Ramos (cell line): ENCODE data around the gene NFIA.

ENCODE experiments used
- in situ Hi-C: fragments of 300-500 bp; cut with MboI; formaldehyde crosslinking; loops from one replicate; pipeline ENCODE4 v1.14.3; 2022; ENCODE audit warnings: low sequenced_read_pairs; ENCODE audit not compliant: unreplicated experiment

NFIA gene

DNA sequence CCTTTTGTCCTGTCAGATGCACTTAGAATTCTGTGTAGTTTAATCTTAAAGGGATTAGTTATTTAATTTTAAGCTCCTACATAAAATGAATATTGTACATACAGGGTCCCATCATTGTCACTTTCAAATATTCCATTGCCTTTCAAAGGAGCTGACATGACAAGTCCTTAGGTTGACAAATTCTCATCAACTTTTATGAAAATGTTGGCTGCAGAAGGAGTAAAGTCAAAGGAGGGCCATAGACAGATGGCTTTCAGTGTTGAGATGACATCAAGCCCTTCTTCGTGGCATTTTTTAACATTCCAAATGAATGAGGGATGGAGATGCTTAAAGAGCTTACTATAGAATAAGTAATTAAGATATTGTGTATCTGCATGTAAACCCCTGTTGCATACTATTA lies 15.4 kb downstream of the NFIA start:
- in situ Hi-C loops, result no loop called here

DNA sequence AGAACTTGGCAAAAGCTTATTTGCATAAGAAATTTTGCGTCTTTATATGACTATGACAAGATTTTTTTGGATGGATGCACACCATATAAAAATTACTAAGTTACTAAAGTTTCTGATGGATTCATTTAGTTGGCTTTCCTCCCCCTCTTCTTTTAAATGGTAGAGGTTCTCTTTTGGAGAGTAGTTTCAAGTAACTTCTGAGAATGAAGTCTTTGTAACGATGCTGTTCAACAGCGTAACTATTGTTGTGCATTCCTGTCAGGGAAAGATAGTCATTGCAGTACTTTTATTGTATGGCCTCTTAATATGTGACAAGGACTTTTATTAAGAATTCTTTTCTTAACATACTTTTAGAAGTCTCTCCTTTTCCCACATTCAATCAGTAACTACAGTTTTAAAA lies 16.0 kb downstream of the NFIA start:
- in situ Hi-C loops, result no loop called here

DNA sequence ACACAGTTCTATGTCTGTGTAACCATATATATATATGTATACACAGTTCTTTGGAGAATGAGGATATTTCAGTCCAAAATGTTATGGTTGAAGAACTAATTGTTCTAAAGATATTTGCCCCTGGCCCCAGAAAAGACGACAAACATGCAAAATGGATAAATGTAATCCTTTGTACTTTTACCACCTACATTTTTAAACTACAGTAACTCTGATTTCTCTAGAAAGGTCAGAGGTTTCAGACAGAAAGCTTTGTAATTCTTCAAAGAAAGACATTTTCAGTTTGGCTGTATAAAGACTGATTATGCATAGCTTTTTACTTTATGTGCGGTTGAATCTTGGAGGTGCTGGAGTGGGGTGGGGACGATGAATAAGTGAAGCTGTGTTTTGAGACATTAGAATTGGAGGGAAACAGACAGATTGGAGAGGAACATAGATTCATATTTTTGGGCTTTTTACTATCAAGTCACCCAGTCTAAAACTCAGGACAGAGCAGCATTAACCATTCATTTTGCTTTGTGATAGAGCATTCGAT lies 16.6 kb downstream of the NFIA start:
- in situ Hi-C loops, result no loop called here

DNA sequence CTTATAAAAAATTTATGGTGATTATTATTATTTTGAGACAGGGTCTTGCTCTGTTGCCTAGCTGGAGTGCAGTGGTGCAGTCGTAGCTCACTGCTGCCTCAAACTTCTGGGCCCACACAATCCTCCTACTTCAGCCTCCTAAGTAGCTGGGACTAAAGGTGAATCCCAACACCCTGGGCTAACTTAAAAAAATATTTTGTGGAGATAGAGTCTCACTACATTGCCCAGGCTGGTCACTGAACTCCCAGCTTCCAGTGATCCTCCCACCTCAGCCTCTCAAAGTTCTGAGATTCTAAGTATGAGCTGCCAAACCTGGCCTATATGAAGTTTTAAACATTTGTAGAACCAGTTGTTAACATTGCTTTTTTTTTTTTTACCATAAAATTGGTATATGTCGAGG lies 18.2 kb downstream of the NFIA start:
- in situ Hi-C loops, result no loop called here

DNA sequence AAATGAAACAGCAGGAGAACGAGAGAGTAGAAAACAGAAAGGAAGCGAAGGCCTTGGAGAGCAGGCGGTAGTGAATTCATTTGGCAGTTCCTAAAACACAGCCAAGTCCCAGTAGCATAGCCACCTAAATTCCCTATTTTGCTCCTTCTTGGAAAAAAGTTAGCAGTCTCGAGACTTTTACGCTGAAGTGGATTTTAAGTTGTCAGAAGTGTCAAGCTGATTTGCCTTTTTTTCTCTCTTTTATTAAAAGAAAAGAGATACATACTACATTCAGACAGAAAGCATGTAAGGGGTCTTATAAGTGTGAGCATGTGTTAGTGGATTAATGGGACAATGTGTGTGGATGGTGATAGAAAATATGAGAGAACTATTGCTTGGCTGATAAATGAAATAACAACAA lies 19.2 kb downstream of the NFIA start:
- in situ Hi-C loops, result no loop called here

DNA sequence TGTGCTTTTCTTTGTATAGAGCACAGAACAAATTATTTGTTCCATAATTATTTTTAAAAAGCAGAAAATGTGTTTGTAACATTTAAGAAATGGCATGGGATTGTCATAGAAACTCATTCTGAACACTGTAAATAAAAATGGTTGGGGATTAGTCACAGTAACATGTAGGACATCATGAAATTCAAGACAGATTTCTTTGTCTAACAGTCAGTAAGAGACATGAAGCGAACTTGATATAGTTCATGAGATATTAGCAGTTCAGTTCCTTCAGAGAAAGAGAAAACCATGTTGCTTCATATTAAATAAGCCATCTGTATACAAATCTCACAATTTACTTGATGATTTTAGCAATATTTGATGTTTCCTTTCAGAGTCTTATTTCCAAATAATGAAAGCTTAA lies 19.7 kb downstream of the NFIA start:
- in situ Hi-C loops, result no loop called here

DNA sequence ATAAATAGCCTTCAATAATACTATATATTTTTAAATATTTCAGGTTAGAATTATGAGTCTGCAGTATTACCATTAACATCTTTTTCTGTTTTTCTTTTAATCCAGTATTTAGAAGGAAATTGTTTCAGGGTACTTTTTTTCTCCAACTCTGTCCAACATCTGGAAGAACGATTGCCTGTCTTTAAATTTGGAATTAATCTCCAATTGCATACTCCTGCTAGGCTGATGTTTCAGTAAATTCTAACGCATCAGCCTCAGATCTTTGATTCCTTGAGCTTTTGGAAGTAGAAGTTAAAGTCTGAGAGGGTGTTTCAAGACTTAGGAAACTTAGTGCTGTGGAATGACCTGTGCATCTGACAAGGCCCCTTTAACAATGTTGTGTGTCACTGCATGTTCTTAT lies 20.3 kb downstream of the NFIA start:
- in situ Hi-C loops, result no loop called here

DNA sequence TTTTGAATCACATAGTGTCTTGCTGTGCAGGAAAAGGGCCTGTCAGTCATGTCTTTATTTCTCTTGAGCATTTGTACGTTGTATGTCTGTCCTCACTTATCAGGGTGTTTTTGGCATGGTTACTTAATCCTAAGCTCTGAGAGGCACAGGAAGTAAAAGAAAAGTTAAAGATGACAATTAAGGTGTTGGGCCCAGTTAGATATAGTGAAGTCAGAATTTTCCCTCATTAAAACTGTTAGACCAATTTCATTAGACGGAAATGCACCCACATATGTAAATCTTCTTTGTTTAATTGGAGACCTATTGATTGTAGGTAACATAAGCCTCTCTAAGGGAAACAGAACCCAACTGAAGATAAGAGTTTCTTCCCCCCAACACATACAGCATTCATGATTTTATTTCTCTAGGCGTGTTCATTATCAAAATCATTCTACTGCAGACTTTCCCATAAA lies 21.9 kb downstream of the NFIA start:
- in situ Hi-C loops, result no loop called here

DNA sequence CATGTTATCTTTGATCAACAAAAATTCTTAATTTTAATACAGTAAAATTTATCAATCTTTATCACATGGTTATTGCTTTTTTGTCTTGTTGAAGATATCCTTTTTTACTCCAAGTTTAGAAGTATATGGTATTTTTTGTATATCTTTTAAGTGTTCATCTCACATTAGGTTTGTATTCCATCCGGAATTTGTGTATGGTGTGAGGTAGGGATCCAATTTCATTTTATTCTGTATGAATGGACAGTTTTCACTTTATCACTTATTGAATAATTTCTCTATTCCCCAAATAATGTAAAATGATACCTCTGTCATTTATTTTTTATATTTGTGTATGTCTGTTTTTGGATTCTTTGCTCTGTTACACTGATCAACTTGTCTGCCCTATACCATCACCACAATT lies 25.3 kb downstream of the NFIA start:
- in situ Hi-C loops, result no loop called here

DNA sequence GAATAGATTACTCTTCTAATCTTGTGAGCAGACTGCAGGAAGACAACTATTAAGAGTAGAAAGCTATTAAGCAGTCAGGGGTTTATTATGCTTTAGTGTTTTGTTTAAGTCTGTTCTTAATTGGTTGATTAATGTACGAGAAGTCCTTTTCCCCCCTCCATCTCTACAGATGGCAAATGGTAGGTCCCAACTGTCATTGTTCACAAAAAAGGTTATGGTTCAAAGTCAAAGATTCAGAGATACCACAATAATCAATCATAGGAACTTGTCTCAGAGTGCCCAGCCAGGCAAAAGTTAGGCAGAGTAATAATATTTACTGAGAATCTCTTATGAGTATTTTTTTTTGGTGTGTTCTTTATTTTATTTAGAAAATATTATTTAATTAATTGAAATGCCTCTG lies 26.8 kb downstream of the NFIA start:
- in situ Hi-C loops, result no loop called here

DNA sequence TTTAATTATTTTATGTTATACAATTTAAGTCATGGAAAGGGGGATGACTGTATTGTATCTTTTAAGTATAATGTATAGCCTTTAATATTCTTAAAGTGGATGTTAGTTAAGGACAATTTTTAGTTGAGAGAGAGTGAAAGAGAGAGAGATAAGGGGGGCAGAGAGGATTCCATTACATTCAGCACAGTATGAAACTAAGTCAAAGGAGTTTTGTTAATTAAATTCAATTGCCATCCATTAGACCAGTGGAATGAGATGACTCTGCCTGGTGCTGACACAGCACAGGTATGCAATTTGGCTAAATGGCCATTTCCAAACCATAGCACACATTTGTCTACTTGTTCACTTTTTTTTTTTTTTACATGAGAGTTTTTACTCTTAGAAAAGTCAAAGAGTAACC lies 27.5 kb downstream of the NFIA start:
- in situ Hi-C loops, result no loop called here

DNA sequence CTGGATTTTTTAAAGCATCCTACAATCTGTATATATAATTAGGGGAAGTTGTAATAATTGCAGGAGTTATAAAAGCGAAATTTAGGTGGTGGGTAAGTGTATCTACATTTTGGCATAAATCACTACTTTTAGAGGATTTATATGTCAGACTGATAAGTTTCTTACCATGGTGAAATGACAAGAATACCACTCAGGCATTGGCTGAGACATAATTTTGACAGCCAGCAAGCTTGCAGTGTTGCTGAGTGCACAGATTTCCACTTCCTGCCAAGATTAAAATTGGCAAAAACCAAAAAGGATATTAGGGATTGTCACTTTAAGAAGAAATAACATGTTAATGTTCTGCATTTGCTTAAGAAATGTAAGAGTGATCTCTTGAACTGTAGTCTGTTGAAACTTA lies 28.2 kb downstream of the NFIA start:
- in situ Hi-C loops, result no loop called here

DNA sequence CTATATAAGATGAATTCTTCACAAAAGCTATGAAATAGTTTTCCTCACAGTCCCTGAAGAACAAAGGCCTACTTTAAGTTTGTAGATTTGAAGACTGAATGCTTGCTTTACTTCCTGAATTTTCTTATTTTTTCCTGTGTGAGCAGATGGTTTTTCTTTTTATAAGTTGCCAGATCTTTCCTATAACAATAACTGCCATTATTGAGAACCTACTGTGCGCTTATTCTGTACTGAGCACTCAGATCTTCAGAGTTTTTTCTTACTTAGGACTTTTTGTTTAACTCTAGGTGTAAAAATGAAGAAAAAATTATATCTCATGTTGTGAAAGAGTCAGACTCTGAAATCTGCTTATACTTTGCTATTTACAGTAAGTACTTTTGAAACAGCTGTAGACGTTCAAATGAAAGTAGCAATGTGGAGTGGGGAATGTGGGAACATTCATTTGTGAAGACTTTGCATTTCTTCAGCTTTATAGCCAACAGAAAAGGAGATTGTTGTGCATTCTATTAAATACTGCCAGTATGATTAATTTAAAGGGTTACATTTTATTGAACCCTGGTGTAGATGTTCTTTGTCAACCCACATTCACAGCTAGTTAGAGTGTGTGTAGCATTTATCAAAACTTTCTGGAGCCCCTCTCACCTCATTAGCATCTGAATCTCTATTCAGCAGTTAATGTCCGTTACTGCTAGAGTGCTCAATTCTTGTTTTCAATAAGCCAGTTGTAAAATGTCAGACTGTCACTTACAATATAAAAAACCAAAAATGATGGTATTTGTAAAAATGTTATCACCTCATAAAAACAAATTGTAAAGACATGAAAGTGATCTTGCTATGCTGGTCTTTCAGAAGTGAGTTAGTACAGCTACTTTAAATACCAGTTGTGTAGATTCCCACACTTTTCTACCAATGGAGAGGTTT lies 29.0 kb downstream of the NFIA start:
- in situ Hi-C loops, result no loop called here

DNA sequence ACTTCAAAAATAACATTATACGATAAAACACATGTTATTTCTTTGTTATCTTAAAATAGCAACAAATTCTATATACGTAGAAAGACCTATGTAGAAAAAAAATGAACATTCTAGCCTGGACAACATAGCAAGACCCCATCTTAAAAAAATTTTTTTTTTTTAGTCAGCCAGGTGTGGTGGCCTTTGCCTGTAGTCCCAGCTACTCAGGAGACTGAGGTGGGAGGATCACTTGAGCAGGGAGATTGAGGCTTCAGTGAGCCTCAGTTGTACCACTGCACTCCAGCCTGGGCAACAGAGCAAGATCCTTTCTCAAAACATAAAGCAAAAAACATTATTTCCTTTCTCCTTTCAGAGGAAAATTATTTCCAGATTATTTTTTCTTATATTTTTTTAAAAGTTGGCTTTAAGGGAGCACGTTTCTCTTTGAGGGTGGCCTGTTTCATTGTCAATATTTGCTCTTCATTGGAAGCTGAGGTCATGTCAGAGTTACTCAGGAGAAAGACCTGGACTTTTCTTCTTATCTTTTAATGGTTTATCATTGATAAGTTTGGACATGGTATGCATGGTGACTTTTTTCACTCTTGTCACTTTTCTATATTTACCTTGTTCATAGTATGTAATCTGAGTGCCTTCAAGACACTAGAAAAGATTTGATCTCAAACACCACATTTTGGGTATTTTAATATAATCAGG lies 32.0 kb downstream of the NFIA start:
- in situ Hi-C loops, result no loop called here

DNA sequence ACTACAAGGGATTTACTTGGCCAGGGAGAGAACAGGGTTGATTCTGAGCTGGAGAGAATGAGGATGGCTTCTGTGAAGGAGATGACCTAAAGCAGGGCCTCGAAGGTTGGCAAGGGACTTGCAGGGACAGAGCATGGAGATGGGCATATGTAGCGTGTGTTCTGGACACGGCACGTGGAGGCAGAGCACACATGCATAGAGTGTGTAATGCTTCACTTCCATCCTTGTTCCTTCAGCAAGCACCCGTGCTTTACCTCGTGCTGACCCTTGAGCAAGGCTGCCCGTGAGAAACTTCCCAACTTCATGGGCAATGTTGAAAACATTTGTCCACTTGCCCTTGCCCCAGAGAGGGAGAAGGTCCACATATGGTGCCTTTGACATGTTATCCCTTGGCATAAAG lies 33.1 kb downstream of the NFIA start:
- in situ Hi-C loops, result no loop called here

DNA sequence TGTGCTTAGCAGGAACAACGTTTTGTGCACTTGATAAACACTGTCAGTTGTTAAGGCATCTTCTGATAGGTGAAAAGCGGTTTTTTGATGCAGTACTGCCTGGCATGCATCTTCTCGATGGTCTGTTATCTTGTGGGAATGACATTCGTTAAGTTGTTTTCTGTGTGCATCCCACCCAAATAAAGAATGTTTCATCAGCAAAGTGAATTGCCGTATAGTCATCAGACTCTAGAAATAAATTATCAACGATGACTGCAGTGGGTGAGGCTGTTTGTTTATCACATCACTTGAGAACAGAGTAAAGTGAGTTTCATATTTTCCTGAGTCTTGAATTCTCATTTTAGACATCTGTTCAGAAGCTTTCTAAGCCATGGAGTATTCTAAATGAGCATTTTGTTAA lies 34.1 kb downstream of the NFIA start:
- in situ Hi-C loops, result no loop called here

DNA sequence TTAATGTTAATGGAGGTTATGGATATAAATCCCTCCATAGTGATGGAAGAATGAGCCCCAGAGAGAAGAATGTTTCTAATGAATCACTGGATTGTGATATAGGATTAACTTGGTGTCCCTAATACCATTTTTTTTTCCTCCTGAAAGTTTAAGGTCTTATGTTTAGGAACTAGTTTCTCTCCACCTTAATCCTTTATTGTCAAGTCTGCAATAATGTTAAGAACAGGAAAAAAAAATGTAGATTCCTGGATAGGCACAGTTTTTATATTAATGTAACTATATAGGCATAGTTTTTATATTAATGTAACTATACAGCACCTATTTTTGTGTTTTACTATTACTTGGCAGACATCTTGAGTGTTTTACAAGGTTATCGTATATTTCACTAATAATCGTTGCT lies 34.9 kb downstream of the NFIA start:
- in situ Hi-C loops, result no loop called here

DNA sequence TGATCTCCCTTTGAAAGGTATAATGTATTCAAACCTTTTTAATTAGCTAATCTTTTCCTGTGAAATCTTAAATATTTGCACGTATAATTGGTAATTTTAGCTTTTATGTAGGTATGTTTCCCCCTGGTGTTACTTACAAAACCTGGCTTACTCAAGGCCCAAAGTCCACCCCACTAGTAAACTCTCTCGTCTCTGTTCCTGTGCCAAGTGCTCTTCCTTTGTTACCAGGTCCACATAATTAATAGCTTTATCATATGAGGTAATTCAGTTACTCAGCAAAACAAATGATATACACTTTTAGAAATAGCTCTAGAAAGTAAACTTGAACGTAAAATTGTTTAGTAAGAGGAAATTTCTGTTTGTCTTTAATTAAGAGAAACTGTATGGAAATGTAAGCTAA lies 36.7 kb downstream of the NFIA start:
- in situ Hi-C loops, result no loop called here

DNA sequence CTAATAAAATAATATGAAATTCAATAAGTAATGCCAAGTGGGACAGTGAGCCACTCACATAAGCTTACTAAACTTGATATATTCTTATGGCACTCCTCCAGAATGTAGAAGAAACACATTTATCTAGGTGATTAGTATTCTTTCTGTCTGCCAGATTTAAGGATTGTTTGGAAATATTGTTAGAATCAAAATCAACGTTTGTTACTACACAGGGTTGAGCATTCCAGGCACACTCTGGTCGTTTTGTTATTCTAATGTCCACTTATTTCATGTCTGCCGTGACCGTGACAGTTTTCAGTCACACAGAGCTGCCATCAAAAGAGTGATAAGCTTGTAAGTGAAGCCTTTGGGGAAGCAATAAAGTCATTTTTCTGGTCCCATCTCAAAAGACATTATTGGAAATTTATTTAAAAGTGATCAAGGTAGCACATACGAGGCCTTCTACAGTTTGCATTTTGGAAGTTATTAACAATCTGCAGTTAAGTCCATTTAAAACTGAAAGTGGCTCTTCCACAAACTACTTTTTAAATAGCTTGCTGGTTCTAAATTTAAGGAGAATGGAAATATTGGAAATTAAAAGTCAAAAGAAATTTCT lies 38.0 kb downstream of the NFIA start:
- in situ Hi-C loops, result no loop called here

DNA sequence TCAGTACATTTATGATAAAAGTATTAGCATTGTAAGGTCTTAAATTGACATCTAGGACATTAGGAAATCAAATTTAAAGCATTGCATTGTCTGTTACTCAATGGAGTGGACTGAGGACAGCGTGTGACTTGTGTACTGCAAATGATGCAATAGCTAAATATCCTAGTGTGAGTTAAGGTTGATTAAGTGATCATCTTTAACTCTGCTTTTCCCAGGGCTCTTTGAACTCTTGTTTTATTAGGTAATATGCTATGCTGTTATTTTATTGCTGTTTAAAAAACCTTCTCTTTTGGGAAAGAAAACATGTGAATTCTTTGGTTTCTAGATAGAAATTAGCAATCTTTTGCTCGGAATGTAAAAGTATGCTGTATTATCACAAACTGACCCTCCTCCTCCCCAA lies 38.6 kb downstream of the NFIA start:
- in situ Hi-C loops, result no loop called here

DNA sequence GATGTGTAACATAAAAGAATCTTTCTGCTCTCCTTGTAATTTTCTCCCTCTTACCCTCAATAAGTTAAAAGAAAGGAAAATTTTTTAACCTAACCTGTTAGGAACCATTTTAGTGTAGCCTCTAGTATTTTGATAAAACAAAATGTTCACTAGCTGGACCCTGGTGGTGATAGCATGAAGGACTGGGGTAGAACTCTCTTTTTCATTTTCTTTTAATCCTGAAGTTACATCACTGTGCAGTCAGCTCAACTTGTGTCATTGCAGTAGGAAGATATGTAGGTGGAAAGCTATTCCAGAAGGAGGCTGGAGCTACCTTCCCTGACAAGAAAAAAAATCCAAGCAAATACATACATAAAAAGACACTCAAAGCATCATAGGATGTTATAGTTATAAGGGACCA lies 39.3 kb downstream of the NFIA start:
- in situ Hi-C loops, result no loop called here
